Thoracic aorta (tissue), 2 donors: Measurements from ENCODE around the gene PFDN2. TPM values are rescaled to one million over a fixed set of nuclear protein-coding genes. Genes with fewer than 3 reads are reported as not detected.

Source experiments
- ATAC-seq: fragments of 150-250 bp; one replicate; pipeline ENCODE4 v1.8.0; 2017; ENCODE audit warnings: low read depth; ENCODE audit not compliant: insufficient number of reproducible peaks, low FRiP score
- DNase-seq: peaks from one replicate; pipeline ENCODE4 v3.0.0-alpha.2; 2020; ENCODE audit warnings: low spot score
- H3K27ac ChIP-seq, 2 donors: fragments of 200-600 bp; sonication (generic); 1 replicate in 1 of 2; 2 replicates in 1 of 2; pipeline ENCODE4 v1.5.1; 2016; ENCODE audit warnings: mild to moderate bottlenecking in 2 of 2, moderate library complexity in 2 of 2
- H3K27me3 ChIP-seq: fragments of 200-600 bp; sonication (generic); replicated peaks from 2 replicates; pipeline ENCODE4 v1.6.0; 2016; ENCODE audit warnings: mild to moderate bottlenecking; ENCODE audit not compliant: insufficient read depth
- H3K36me3 ChIP-seq: fragments of 200-600 bp; sonication (generic); one replicate; pipeline ENCODE4 v1.5.1; 2016
- H3K4me1 ChIP-seq, 2 donors: fragments of 200-600 bp; sonication (generic); 1 replicate in 1 of 2; 2 replicates in 1 of 2; pipeline versions ENCODE4 v1.5.1 to v1.6.0; 2016; ENCODE audit warnings: low read depth in 2 of 2, mild to moderate bottlenecking in 1 of 2; ENCODE audit not compliant: control insufficient read depth in 1 of 2
- H3K4me3 ChIP-seq: fragments of 200-600 bp; sonication (generic); 2 replicates; pipeline ENCODE4 v1.5.1; 2016; ENCODE audit warnings: mild to moderate bottlenecking
- H3K9me3 ChIP-seq: fragments of 200-600 bp; sonication (generic); 2 replicates; pipeline ENCODE4 v1.5.1; 2016
- CTCF ChIP-seq: fragments of 200-600 bp; sonication (generic); IDR thresholded peaks from one replicate; pipeline ENCODE4 v1.5.1; 2019; ENCODE audit warnings: antibody characterized with exemption
- total RNA-seq, 2 donors: library from RNA; depleted of rRNA; stranded (reverse); fragments of >200 nt; gene quantifications; one replicate each; pipeline versions ENCODE4 v1.1.0 to v1.2.3, GENCODE V29; 2016

The PFDN2 gene
- total RNA-seq, 2 donors from 2014 or later, result 22.7 to 92.7 TPM

- Histone ChIP-seq H3K9me3 (no peaks in the 10 kb centered on the region), H3K36me3 (no peaks in the 10 kb centered on the region), H3K27me3 (no peaks in the 10 kb centered on the region), H3K4me3 (no peak overlapping the region), H3K27ac (no peak overlapping the region), H3K4me1 (no peaks in the 10 kb centered on the region)
- DNase-seq, result no peak
- ATAC-seq, result no peak
- TF ChIP-seq CTCF, result no peak
Observed at GRCh38 chr1:161089938-161090337, 27.9 kb downstream of the PFDN2 start.

- H3K36me3 ChIP-seq, result no peaks in the 10 kb centered on the region
- DNase-seq, result no peak
Observed at GRCh38 chr1:161089251-161089924, 28.4 kb downstream of the PFDN2 start, which contains the start of gene NECTIN4. TSS of gene NECTIN4 (minus strand) at chr1:161089558. CDS start at chr1:161089296, 262 bp downstream.

GRCh38 chr1:161088587-161089110 lies 29.2 kb downstream of the PFDN2 start:
- no peak for TF ChIP-seq CTCF
- Histone ChIP-seq H3K36me3 (no peaks in the 10 kb centered on the region), H3K27ac (no peak overlapping the region), H3K4me1 (no peaks in the 10 kb centered on the region), H3K4me3 (no peak overlapping the region), H3K9me3 (no peaks in the 10 kb centered on the region), H3K27me3 (no peaks in the 10 kb centered on the region)
- DNase-seq, result no peak
- ATAC-seq, result no peak

More at GRCh38 chr1:161089251-161089924, 28.4 kb downstream of the PFDN2 start, which contains the start of gene NECTIN4:
- no peak within 1 kb of the TSS for H3K27ac ChIP-seq
- H3K4me3 ChIP-seq, result no peak within 1 kb of the TSS
- no peaks in the 10 kb centered on the region for H3K9me3 ChIP-seq
- TF ChIP-seq CTCF, result no peak
- no peak for ATAC-seq
- H3K4me1 ChIP-seq, result no peaks in the 10 kb centered on the region
- no peaks in the 10 kb centered on the region for H3K27me3 ChIP-seq

GRCh38 chr1:161086457-161086856 lies 31.4 kb downstream of the PFDN2 start:
- no peaks in the 10 kb centered on the region for H3K36me3 ChIP-seq
- DNase-seq, result no peak

GRCh38 chr1:161085165-161085564 lies 32.7 kb downstream of the PFDN2 start:
- Histone ChIP-seq H3K4me1 (no peaks in the 10 kb centered on the region), H3K4me3 (no peak overlapping the region), H3K36me3 (no peaks in the 10 kb centered on the region), H3K27me3 (no peaks in the 10 kb centered on the region), H3K27ac (no peak overlapping the region), H3K9me3 (no peaks in the 10 kb centered on the region)
- DNase-seq, result no peak
- ATAC-seq, result no peak
- no peak for TF ChIP-seq CTCF

More at GRCh38 chr1:161086457-161086856, 31.4 kb downstream of the PFDN2 start:
- H3K4me1 ChIP-seq, result no peaks in the 10 kb centered on the region
- H3K4me3 ChIP-seq, result no peak overlapping the region
- H3K9me3 ChIP-seq, result no peaks in the 10 kb centered on the region
- no peak for ATAC-seq
- TF ChIP-seq CTCF, result no peak
- H3K27ac ChIP-seq, result no peak overlapping the region
- no peaks in the 10 kb centered on the region for H3K27me3 ChIP-seq
